ENCODE results near the gene PCSK4.

PCSK4 gene

GRCh38 chr19:1529430-1529816 lies 39.3 kb upstream of the PCSK4 start:
- DNase-seq (ENCODE audit: extremely low read depth, low read depth), result no peak
- TF ChIP-seq CTCF (IDR thresholded peaks at IDR 0.05; ENCODE audit: low read depth, low read length), result no peak

- DNase-seq (ENCODE audit: extremely low read depth, low read depth), result no peak
- no peak for TF ChIP-seq CTCF (IDR thresholded peaks at IDR 0.05; ENCODE audit: low read depth, low read length)
Observed at GRCh38 chr19:1528596-1529429, 38.7 kb upstream of the PCSK4 start.

- TF ChIP-seq CTCF (IDR thresholded peaks at IDR 0.05; ENCODE audit: low read depth, low read length), result no peak
- no peak for DNase-seq (ENCODE audit: extremely low read depth, low read depth)
Observed at GRCh38 chr19:1527650-1528309, 37.6 kb upstream of the PCSK4 start.

- TF ChIP-seq CTCF (IDR thresholded peaks at IDR 0.05; ENCODE audit: low read depth, low read length), result no peak
- DNase-seq (ENCODE audit: extremely low read depth, low read depth), result no peak
Observed at GRCh38 chr19:1526979-1527649, 37.0 kb upstream of the PCSK4 start.

GRCh38 chr19:1526066-1526778 lies 36.1 kb upstream of the PCSK4 start:
- TF ChIP-seq CTCF (IDR thresholded peaks at IDR 0.05; ENCODE audit: low read depth, low read length), result no peak
- no peak for DNase-seq (ENCODE audit: extremely low read depth, low read depth)

GRCh38 chr19:1525343-1525742 lies 35.2 kb upstream of the PCSK4 start:
- no peak for TF ChIP-seq CTCF (IDR thresholded peaks at IDR 0.05; ENCODE audit: low read depth, low read length)
- no peak for DNase-seq (ENCODE audit: extremely low read depth, low read depth)
